Uterus (tissue), 2 donors: ENCODE measurements around the gene C4orf50.

Source experiments
- POLR2A ChIP-seq, 2 donors: fragments of 450-650 bp; IDR thresholded peaks; one replicate each; pipeline ENCODE4 v1.6.1; 2016; ENCODE audit warnings: antibody characterized with exemption in 2 of 2, mild to moderate bottlenecking in 1 of 2, moderate library complexity in 1 of 2
- TF ChIP-seq, protein P1 (sequence below), 4 experiments: fragments of 200-600 bp in 2 of 4; fragments of 450-650 bp in 2 of 4; sonication (generic) in 2 of 4; IDR thresholded peaks; one replicate each; pipeline ENCODE4 v1.5.1; 2016 to 2019; ENCODE audit warnings: antibody characterized with exemption in 4 of 4, mild to moderate bottlenecking in 2 of 4, moderate library complexity in 1 of 4

DNA sequence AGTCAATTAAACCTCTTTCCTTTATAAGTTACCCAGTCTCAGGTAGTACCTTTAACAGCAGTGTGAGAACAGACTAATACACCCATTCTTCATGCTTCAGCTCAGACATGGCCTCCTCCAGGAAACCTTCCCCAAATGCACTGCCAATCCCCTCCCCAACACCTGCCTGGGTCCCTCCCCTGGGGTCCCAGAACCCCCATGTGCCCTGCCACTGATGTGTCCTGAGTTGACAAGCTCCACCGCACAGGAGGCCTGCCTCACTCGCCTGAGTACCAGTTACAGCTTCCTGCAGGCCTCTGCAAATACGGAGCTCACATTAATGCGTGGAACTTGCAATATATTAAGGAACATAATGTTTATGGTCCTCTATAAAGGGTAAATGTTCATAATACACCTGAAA lies 90.5 kb downstream of the C4orf50 start:
- TF ChIP-seq, protein P1, sequence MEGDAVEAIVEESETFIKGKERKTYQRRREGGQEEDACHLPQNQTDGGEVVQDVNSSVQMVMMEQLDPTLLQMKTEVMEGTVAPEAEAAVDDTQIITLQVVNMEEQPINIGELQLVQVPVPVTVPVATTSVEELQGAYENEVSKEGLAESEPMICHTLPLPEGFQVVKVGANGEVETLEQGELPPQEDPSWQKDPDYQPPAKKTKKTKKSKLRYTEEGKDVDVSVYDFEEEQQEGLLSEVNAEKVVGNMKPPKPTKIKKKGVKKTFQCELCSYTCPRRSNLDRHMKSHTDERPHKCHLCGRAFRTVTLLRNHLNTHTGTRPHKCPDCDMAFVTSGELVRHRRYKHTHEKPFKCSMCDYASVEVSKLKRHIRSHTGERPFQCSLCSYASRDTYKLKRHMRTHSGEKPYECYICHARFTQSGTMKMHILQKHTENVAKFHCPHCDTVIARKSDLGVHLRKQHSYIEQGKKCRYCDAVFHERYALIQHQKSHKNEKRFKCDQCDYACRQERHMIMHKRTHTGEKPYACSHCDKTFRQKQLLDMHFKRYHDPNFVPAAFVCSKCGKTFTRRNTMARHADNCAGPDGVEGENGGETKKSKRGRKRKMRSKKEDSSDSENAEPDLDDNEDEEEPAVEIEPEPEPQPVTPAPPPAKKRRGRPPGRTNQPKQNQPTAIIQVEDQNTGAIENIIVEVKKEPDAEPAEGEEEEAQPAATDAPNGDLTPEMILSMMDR (IDR thresholded peaks at IDR 0.05) = no peak
- no peak for TF ChIP-seq POLR2A (IDR thresholded peaks at IDR 0.05)
